Mesenteric fat pad (tissue), 1 donor: ENCODE results near the gene VPREB3. TPM values are rescaled to one million over a fixed set of nuclear protein-coding genes. Genes with fewer than 3 reads are reported as not detected.

Source experiments
- DNase-seq: peaks from one replicate; pipeline ENCODE4 v3.0.0-alpha.2; 2020; ENCODE audit warnings: low spot score
- total RNA-seq: library from RNA; stranded (reverse); fragmentation: NEBNext Ultra II Directional; extraction: Animal tissue kit (Norgen Biotek cat#: 25700); gene quantifications from one replicate; pipeline ENCODE4 v1.2.1, GENCODE V29; 2021
- donor health status: DM: yes; HTN: yes; CAD: no.

The VPREB3 gene
- total RNA-seq, 1 donor from 2014 or later, result not detected

DNA sequence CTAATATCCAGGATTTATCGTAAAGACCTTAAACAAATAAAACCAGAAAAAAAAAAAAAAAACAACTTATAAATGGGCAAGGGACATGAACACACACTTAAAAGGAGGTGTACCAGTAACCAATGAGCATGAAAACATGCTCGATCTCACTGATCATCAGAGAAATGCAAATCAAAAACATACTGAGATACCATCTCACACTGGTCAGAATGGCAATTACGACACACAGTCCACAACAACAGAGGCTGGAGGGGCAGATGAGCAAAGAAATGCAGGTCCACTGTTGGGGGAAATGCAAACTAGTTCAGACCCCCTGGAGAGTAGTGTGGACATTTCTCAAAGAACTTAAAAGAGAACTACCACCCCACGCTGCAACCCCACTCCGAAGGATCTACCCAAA lies 50.2 kb downstream of the VPREB3 start:
- DNase-seq, result no peak

Other genes with a start within 250 kb of the VPREB3 start
- gene IGLL1, start 174.1 kb downstream of the VPREB3 start, total RNA-seq, result not detected
- gene DRICH1, start 122.1 kb downstream of the VPREB3 start, total RNA-seq, result 0.39 TPM
- 1.5 TPM for gene RGL4, start 63.4 kb downstream of the VPREB3 start, total RNA-seq
- gene ZNF70, start 3.3 kb downstream of the VPREB3 start, total RNA-seq, result 7.8 TPM
- gene C22orf15, start 8.6 kb upstream of the VPREB3 start, total RNA-seq, result not detected
- gene CHCHD10, start 13.5 kb upstream of the VPREB3 start, total RNA-seq, result 357 TPM
- gene MMP11, start 18.4 kb upstream of the VPREB3 start, total RNA-seq, result 5.7 TPM
- gene SMARCB1, start 32.5 kb upstream of the VPREB3 start, total RNA-seq, result 70.7 TPM
- gene DERL3, start 84.6 kb upstream of the VPREB3 start, total RNA-seq, result 1.4 TPM
- 8.4 TPM for gene SLC2A11, start 103.5 kb upstream of the VPREB3 start, total RNA-seq
- 319 TPM for gene MIF, start 140.0 kb upstream of the VPREB3 start, total RNA-seq
- 3.8 TPM for gene GSTT2B, start 206.8 kb upstream of the VPREB3 start, total RNA-seq
- gene DDTL, start 212.5 kb upstream of the VPREB3 start, total RNA-seq, result 1.2 TPM
- 116 TPM for gene DDT, start 220.0 kb upstream of the VPREB3 start, total RNA-seq
- gene GSTT2, start 225.7 kb upstream of the VPREB3 start, total RNA-seq, result not detected